Neural cell (in vitro differentiated cells): Measurements from ENCODE around the gene ITM2B. TPM values are rescaled to one million over a fixed set of nuclear protein-coding genes. Genes with fewer than 3 reads are reported as not detected.

Source experiments
- H2AFZ ChIP-seq: fragments of 200-600, 300-800 bp; sonication (generic), shearing (Covaris generic); 2 replicates; pipeline ENCODE4 v1.6.0; 2014; ENCODE audit warnings: low read depth, mild to moderate bottlenecking, antibody characterized with exemption, low read length, moderate library complexity
- H3F3A ChIP-seq: fragments of 200-600 bp; shearing (Covaris generic); 2 replicates; pipeline ENCODE4 v1.6.1; 2016; ENCODE audit warnings: mild to moderate bottlenecking, moderate library complexity, mixed read lengths, antibody characterized with exemption, low read length; ENCODE audit not compliant: insufficient read depth, poor library complexity, severe bottlenecking
- H3K27ac ChIP-seq: fragments of 200-600, 300-800 bp; sonication (generic), shearing (Covaris generic); 2 replicates; pipeline ENCODE4 v1.5.1; 2014; ENCODE audit warnings: mild to moderate bottlenecking, low read length, moderate library complexity
- H3K27me3 ChIP-seq: fragments of 300-800, 200-600 bp; sonication (generic), shearing (Covaris generic); 2 replicates; pipeline ENCODE4 v1.6.0; 2014; ENCODE audit warnings: mild to moderate bottlenecking, low read depth, low read length, moderate library complexity; ENCODE audit not compliant: insufficient read depth
- H3K36me3 ChIP-seq: fragments of 300-800, 200-600 bp; sonication (generic), shearing (Covaris generic); 2 replicates; pipeline ENCODE4 v1.5.1; 2014; ENCODE audit warnings: mild to moderate bottlenecking, antibody characterized with exemption, low read length, moderate library complexity; ENCODE audit not compliant: insufficient read depth
- H3K4me2 ChIP-seq: fragments of 300-800, 200-600 bp; sonication (generic), shearing (Covaris generic); 2 replicates; pipeline ENCODE4 v1.6.0; 2014; ENCODE audit warnings: mild to moderate bottlenecking, low read length
- H3K4me3 ChIP-seq: fragments of 300-800, 200-600 bp; sonication (generic), shearing (Covaris generic); 2 replicates; pipeline ENCODE4 v1.5.1; 2014; ENCODE audit warnings: mild to moderate bottlenecking, low read length, moderate library complexity
- H3K79me2 ChIP-seq: fragments of 200-600 bp; shearing (Covaris generic); replicated peaks from 2 replicates; pipeline ENCODE4 v1.6.0; 2014; ENCODE audit warnings: mild to moderate bottlenecking, low read length, moderate library complexity; ENCODE audit not compliant: insufficient read depth
- H3K9ac ChIP-seq: fragments of 300-800, 200-600 bp; sonication (generic), shearing (Covaris generic); 2 replicates; pipeline ENCODE4 v1.6.1; 2016; ENCODE audit warnings: mild to moderate bottlenecking, low read length, mixed read lengths
- H3K9me2 ChIP-seq: fragments of 200-600 bp; shearing (Covaris generic); 2 replicates; pipeline ENCODE4 v1.6.1; 2016; ENCODE audit warnings: mild to moderate bottlenecking, low read length, mixed read lengths; ENCODE audit not compliant: insufficient read depth
- H3K9me3 ChIP-seq: fragments of 200-600, 300-800 bp; sonication (generic), shearing (Covaris generic); 2 replicates; pipeline ENCODE4 v1.6.1; 2016; ENCODE audit warnings: mild to moderate bottlenecking, mixed run types, low read length, moderate library complexity, mixed read lengths
- H4K20me1 ChIP-seq: fragments of 200-600 bp; shearing (Covaris generic); 2 replicates; pipeline ENCODE4 v1.6.1; 2016; ENCODE audit warnings: mild to moderate bottlenecking, mixed run types; ENCODE audit not compliant: insufficient read depth
- CTCF ChIP-seq: fragments of 450-650 bp; IDR thresholded peaks from 2 replicates; pipeline ENCODE4 v1.5.1; 2014; ENCODE audit warnings: antibody characterized with exemption, mild to moderate bottlenecking, moderate library complexity; ENCODE audit not compliant: poor library complexity, severe bottlenecking
- EP300 ChIP-seq: fragments of 450-650 bp; conservative IDR thresholded peaks from 2 replicates; pipeline ENCODE4 v1.6.1; 2014; ENCODE audit warnings: antibody characterized with exemption, mild to moderate bottlenecking, moderate library complexity; ENCODE audit not compliant: poor library complexity, severe bottlenecking
- EZH2 ChIP-seq: fragments of 200-600, 300-800 bp; shearing (Covaris generic), sonication (generic); IDR thresholded peaks from 2 replicates; pipeline ENCODE4 v1.6.1; 2014; ENCODE audit warnings: antibody characterized with exemption, low read length, borderline replicate concordance, mild to moderate bottlenecking; ENCODE audit not compliant: insufficient read depth, poor library complexity, severe bottlenecking
- MXI1 ChIP-seq: fragments of 450-650 bp; conservative IDR thresholded peaks from 2 replicates; pipeline ENCODE4 v1.6.1; 2014; ENCODE audit warnings: antibody characterized with exemption, mild to moderate bottlenecking; ENCODE audit not compliant: poor library complexity, severe bottlenecking
- POLR2AphosphoS5 ChIP-seq: IDR thresholded peaks from 2 replicates; pipeline ENCODE4 v1.6.1; 2012
- RAD21 ChIP-seq: fragments of 450-650 bp; conservative IDR thresholded peaks from 2 replicates; pipeline ENCODE4 v1.6.1; 2014; ENCODE audit warnings: antibody characterized with exemption, mild to moderate bottlenecking, moderate library complexity
- REST ChIP-seq: IDR thresholded peaks from 2 replicates; pipeline ENCODE4 v1.6.1; 2012; ENCODE audit warnings: borderline replicate concordance
- SMC3 ChIP-seq: fragments of 450-650 bp; conservative IDR thresholded peaks from 2 replicates; pipeline ENCODE4 v1.6.1; 2014; ENCODE audit warnings: antibody characterized with exemption, mild to moderate bottlenecking, moderate library complexity; ENCODE audit not compliant: poor library complexity
- TAF1 ChIP-seq: IDR thresholded peaks from 2 replicates; pipeline ENCODE4 v1.6.1; 2012; ENCODE audit warnings: low read depth
- polyA plus RNA-seq: library from polyadenylated mRNA; depleted of rRNA; stranded (reverse); fragments of >200 nt; gene quantifications from 2 replicates; pipeline ENCODE4 v1.2.3, GENCODE V29; 2014

Gene ITM2B
- polyA plus RNA-seq, 1 donor from 2014 or later, result 275 TPM

- Histone ChIP-seq H3K27ac (no peak overlapping the region), H2AFZ (no peak overlapping the region), H4K20me1 (no peaks in the 10 kb centered on the region), H3K4me3 (no peak overlapping the region), H3K9ac (no peak overlapping the region), H3K4me2 (no peak overlapping the region), H3K27me3 (no peaks in the 10 kb centered on the region), H3K9me2 (no peaks in the 10 kb centered on the region), H3K9me3 (no peaks in the 10 kb centered on the region), H3K36me3 (no peaks in the 10 kb centered on the region), H3K79me2 (no peaks in the 10 kb centered on the region), H3F3A (no peaks in the 10 kb centered on the region)
- TF ChIP-seq POLR2AphosphoS5 (no peak), REST (no peak), RAD21 (no peak), EZH2 (no peak), SMC3 (no peak), CTCF (no peak), EP300 (no peak), MXI1 (no peak), TAF1 (no peak)
These were observed 10.4 kb upstream of the ITM2B start for GRCh38 chr13:48222358-48223301.

- Histone ChIP-seq H3K9ac (no peak overlapping the region), H3K36me3 (no peaks in the 10 kb centered on the region)
- TF ChIP-seq EP300 (no peak), REST (no peak), EZH2 (no peak), RAD21 (no peak), POLR2AphosphoS5 (no peak), MXI1 (no peak), TAF1 (no peak), SMC3 (no peak), CTCF (no peak)
These were observed 8.3 kb upstream of the ITM2B start for GRCh38 chr13:48224701-48225100.

More at GRCh38 chr13:48224701-48225100, 8.3 kb upstream of the ITM2B start:
- Histone ChIP-seq H3K9me3 (no peaks in the 10 kb centered on the region), H3K27me3 (no peaks in the 10 kb centered on the region), H3K79me2 (no peaks in the 10 kb centered on the region), H3K27ac (no peak overlapping the region), H3K4me3 (no peak overlapping the region), H3K4me2 (no peak overlapping the region), H2AFZ (no peak overlapping the region), H3K9me2 (no peaks in the 10 kb centered on the region), H3F3A (no peaks in the 10 kb centered on the region), H4K20me1 (no peaks in the 10 kb centered on the region)
